ENCODE results near the gene KLHL29. TPM values are rescaled to one million over a fixed set of nuclear protein-coding genes. Genes with fewer than 3 reads are reported as not detected.

Gene KLHL29
- polyA plus RNA-seq, 3 donors, result 0.03 TPM; not detected in 2

- Histone ChIP-seq H3K9ac (ENCODE audit: insufficient read depth, low read length, poor library complexity, severe bottlenecking) (no peak overlapping the region), H3K27me3 (ENCODE audit: control insufficient read depth in 2 of 2, insufficient read depth in 2 of 2, low read length in 2 of 2) (peaks cover 2% of the 10 kb centered on the region in 2 donors), H3K79me2 (ENCODE audit: insufficient read depth, low read length) (no peaks in the 10 kb centered on the region), H3K9me3 (replicated peaks in 1 of 2; ENCODE audit: control insufficient read depth in 1 of 2, insufficient read depth in 1 of 2, low read length in 2 of 2) (no peaks in the 10 kb centered on the region), H3K4me2 (replicated peaks; ENCODE audit: extremely low read depth, low read length, poor library complexity, severe bottlenecking) (no peak overlapping the region), H3K27ac (ENCODE audit: low read depth in 1 of 2, low read length in 2 of 2) (no peak overlapping the region), H3K4me1 (ENCODE audit: control insufficient read depth in 1 of 2, insufficient read depth in 2 of 2, low read length in 2 of 2) (no peaks in the 10 kb centered on the region), H3K4me3 (replicated peaks in 1 of 3; ENCODE audit: low read depth in 2 of 3, low read length in 3 of 3) (no peak overlapping the region), H4K20me1 (ENCODE audit: insufficient read depth, low read length) (no peaks in the 10 kb centered on the region), H2AFZ (ENCODE audit: insufficient read depth, low read depth, low read length, poor library complexity, severe bottlenecking) (no peak overlapping the region), H3K36me3 (replicated peaks in 1 of 2; ENCODE audit: control insufficient read depth in 1 of 2, insufficient read depth in 2 of 2, low read length in 2 of 2) (no peaks in the 10 kb centered on the region)
- 51% methylated on average over 10 of the region's 13 CpGs for WGBS (ENCODE audit: insufficient coverage)
- TF ChIP-seq CTCF (IDR thresholded peaks at IDR 0.05), result no peak
- peaks cover 0 to 3% (median 0%) of the 10 kb centered on the region in 7 donors for H3K9me3 Mint-ChIP-seq
- H3K27ac Mint-ChIP-seq, result no peak overlapping the region
- peak in 1 of 3 donors; percentile 55 for DNase-seq
- peaks cover 3 to 28% (median 8%) of the 10 kb centered on the region in 3 donors for H3K27me3 Mint-ChIP-seq (ENCODE audit: low read depth in 3 of 3)
- no peak overlapping the region for H3K4me3 Mint-ChIP-seq
- no peaks in the 10 kb centered on the region for H3K4me1 Mint-ChIP-seq
- no peaks in the 10 kb centered on the region for H3K36me3 Mint-ChIP-seq
- intact Hi-C loops (cut with micrococcal nuclease), result no loop called here
Observed at GRCh38 chr2:23360571-23361125, 24.3 kb upstream of the KLHL29 start.

GRCh38 chr2:23361152-23361551 lies 23.8 kb upstream of the KLHL29 start:
- Histone ChIP-seq H3K4me3 (replicated peaks in 1 of 3; ENCODE audit: low read depth in 2 of 3, low read length in 3 of 3) (no peak overlapping the region), H2AFZ (ENCODE audit: insufficient read depth, low read depth, low read length, poor library complexity, severe bottlenecking) (no peak overlapping the region), H3K9me3 (replicated peaks in 1 of 2; ENCODE audit: control insufficient read depth in 1 of 2, insufficient read depth in 1 of 2, low read length in 2 of 2) (no peaks in the 10 kb centered on the region), H3K79me2 (ENCODE audit: insufficient read depth, low read length) (no peaks in the 10 kb centered on the region), H3K27me3 (ENCODE audit: control insufficient read depth in 2 of 2, insufficient read depth in 2 of 2, low read length in 2 of 2) (peaks cover 2 to 5% of the 10 kb centered on the region in 2 donors), H3K4me1 (ENCODE audit: control insufficient read depth in 1 of 2, insufficient read depth in 2 of 2, low read length in 2 of 2) (no peaks in the 10 kb centered on the region), H3K27ac (ENCODE audit: low read depth in 1 of 2, low read length in 2 of 2) (no peak overlapping the region), H3K36me3 (replicated peaks in 1 of 2; ENCODE audit: control insufficient read depth in 1 of 2, insufficient read depth in 2 of 2, low read length in 2 of 2) (no peaks in the 10 kb centered on the region), H4K20me1 (ENCODE audit: insufficient read depth, low read length) (no peaks in the 10 kb centered on the region), H3K4me2 (replicated peaks; ENCODE audit: extremely low read depth, low read length, poor library complexity, severe bottlenecking) (no peak overlapping the region), H3K9ac (ENCODE audit: insufficient read depth, low read length, poor library complexity, severe bottlenecking) (no peak overlapping the region)
- 76% methylated on average over 2 of the region's 3 CpGs for WGBS (ENCODE audit: insufficient coverage)
- TF ChIP-seq CTCF (IDR thresholded peaks at IDR 0.05), result no peak
- Mint-ChIP-seq H3K9me3 (peaks cover 0 to 3% (median 0%) of the 10 kb centered on the region in 7 donors), H3K4me1 (no peaks in the 10 kb centered on the region), H3K27ac (no peak overlapping the region), H3K36me3 (no peaks in the 10 kb centered on the region), H3K4me3 (no peak overlapping the region), H3K27me3 (ENCODE audit: low read depth in 3 of 3) (peaks cover 3 to 26% (median 10%) of the 10 kb centered on the region in 3 donors)
- DNase-seq, result no peak
- intact Hi-C loops (cut with micrococcal nuclease), result no loop called here
